ENCODE measurements around the gene KHNYN. TPM values are rescaled to one million over a fixed set of nuclear protein-coding genes. Genes with fewer than 3 reads are reported as not detected.

The KHNYN gene
- total RNA-seq, 1 donor from 2014 or later: 77.4 TPM

DNA sequence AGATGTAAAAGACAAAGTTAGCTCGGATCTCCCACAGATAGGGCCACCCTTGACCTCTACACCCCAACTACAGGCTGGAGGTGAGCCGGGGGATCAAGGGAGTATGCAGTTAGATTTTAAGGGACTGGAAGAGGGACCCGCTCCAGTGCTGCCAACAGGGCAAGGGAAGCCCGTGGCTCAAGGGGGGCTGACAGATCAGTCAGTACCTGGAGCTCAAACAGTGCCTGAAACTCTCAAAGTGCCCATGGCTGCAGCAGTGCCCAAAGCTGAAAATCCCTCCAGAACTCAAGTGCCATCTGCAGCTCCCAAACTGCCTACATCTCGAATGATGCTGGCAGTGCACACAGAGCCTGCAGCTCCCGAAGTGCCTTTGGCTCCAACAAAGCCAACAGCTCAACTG is 20.6 kb upstream of the KHNYN start:
- Mint-ChIP-seq H3K27me3 (no peaks in the 10 kb centered on the region), H3K4me1 (ENCODE audit: low read depth) (no peaks in the 10 kb centered on the region), H3K36me3 (ENCODE audit: insufficient read depth) (peaks cover 10% of the 10 kb centered on the region), H3K4me3 (ENCODE audit: low read depth) (no peak overlapping the region), H3K9me3 (ENCODE audit: low read depth) (no peaks in the 10 kb centered on the region), H3K27ac (no peak overlapping the region)
- TF ChIP-seq, protein P1, sequence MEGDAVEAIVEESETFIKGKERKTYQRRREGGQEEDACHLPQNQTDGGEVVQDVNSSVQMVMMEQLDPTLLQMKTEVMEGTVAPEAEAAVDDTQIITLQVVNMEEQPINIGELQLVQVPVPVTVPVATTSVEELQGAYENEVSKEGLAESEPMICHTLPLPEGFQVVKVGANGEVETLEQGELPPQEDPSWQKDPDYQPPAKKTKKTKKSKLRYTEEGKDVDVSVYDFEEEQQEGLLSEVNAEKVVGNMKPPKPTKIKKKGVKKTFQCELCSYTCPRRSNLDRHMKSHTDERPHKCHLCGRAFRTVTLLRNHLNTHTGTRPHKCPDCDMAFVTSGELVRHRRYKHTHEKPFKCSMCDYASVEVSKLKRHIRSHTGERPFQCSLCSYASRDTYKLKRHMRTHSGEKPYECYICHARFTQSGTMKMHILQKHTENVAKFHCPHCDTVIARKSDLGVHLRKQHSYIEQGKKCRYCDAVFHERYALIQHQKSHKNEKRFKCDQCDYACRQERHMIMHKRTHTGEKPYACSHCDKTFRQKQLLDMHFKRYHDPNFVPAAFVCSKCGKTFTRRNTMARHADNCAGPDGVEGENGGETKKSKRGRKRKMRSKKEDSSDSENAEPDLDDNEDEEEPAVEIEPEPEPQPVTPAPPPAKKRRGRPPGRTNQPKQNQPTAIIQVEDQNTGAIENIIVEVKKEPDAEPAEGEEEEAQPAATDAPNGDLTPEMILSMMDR (IDR thresholded peaks at IDR 0.05; ENCODE audit: unreplicated experiment): no peak
- no peak for DNase-seq (ENCODE audit: low spot score, unreplicated experiment)

DNA sequence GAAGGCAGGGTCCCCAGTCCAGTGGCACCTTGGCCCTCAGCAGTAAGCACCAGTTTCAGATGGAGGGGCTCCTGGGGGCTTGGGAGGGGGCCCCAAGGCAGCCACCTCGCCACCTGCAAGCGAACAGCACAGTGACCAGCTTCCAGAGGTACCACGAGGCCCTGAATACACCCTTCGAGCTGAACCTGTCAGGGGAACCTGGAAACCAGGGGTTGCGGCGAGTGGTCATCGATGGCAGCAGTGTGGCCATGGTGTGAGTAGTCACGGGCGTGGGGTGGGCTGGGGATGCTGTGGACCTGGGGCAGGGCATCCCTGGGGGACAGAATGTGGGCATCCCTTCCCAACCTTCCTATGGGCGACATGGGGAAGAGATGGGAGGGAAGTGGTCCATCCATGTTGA is 19.8 kb upstream of the KHNYN start:
- no peak overlapping the region for H3K4me3 Mint-ChIP-seq (ENCODE audit: low read depth)
- H3K27me3 Mint-ChIP-seq: no peaks in the 10 kb centered on the region
- DNase-seq (ENCODE audit: low spot score, unreplicated experiment): no peak
- H3K4me1 Mint-ChIP-seq (ENCODE audit: low read depth): no peaks in the 10 kb centered on the region
- TF ChIP-seq, protein P1 (IDR thresholded peaks at IDR 0.05; ENCODE audit: unreplicated experiment): no peak
- no peak overlapping the region for H3K27ac Mint-ChIP-seq
- no peaks in the 10 kb centered on the region for H3K9me3 Mint-ChIP-seq (ENCODE audit: low read depth)
- H3K36me3 Mint-ChIP-seq (ENCODE audit: insufficient read depth): peaks cover 12% of the 10 kb centered on the region

DNA sequence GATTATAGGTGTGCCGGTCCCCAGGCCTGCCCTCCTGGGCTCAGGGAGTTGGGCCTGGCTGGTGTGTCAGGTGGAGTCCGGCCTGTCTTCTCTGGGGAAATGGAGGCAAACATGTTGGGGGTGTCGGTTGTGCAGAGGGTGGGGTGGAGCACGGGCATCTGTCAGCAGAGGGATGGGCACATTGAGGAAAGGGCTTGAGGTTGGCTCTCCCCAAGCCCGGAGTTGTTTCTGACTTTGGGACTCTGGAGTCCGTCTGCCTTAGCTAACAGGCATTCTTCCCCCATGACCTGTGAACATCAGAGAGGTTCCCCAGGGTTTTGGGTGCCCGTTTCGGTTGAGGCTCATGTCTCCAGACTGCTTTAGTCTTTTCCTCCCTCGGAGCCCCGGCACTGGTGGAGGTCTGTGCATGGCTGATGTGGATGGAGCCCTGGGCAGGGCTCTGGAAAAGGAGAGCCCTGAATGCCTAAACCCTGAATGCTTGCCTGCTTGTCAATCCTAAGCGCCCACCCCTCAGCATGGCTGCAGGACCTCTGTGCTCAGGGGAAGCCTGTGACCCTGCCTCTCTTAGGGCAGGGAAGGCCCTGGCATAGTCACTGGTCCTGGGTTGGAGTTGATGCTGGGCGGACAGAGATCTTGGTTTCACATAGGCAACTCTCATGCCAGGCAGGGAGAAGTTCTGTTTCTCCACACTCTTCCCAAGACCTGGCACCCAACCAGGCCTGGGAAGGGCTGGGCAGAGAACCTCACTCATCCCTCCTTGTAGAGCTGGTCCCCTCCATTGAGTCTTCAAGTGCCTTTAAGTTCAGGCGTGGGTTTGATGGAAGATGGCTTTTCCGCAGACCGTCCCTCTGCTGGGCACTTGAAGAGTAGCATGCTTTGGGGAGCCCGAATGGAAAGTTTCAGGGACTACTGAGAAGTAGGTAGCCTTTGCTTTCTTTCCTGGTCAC is 18.0 kb upstream of the KHNYN start:
- no peak for DNase-seq (ENCODE audit: low spot score, unreplicated experiment)
- no peaks in the 10 kb centered on the region for H3K9me3 Mint-ChIP-seq (ENCODE audit: low read depth)
- H3K4me3 Mint-ChIP-seq (ENCODE audit: low read depth): no peak overlapping the region
- no peaks in the 10 kb centered on the region for H3K4me1 Mint-ChIP-seq (ENCODE audit: low read depth)
- TF ChIP-seq, protein P1 (IDR thresholded peaks at IDR 0.05; ENCODE audit: unreplicated experiment): peak; percentile 68
- peaks cover 15% of the 10 kb centered on the region for H3K36me3 Mint-ChIP-seq (ENCODE audit: insufficient read depth)
- H3K27me3 Mint-ChIP-seq: no peaks in the 10 kb centered on the region
- H3K27ac Mint-ChIP-seq: peak overlapping the region; percentile 38

DNA sequence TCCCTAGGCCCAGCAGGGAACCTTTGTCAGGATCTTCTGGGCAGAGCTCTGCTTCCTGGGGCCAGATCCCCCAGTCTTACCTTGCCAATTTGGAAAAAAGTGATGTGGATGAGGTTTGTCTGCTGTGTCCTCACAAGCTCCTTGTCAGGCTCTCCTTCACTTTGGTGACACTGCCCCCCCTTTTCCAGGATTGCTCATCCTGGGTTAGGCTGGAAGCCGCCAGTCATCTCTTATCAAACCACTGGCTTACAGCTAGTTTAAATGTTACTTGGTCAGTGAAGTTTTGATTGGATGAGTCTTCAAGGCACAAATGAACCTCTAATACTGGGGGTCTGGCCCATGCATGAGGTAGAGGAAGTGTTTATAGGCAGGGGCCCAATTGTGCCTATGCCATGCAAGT is 15.7 kb upstream of the KHNYN start:
- TF ChIP-seq, protein P1 (IDR thresholded peaks at IDR 0.05; ENCODE audit: unreplicated experiment): no peak
- H3K4me1 Mint-ChIP-seq (ENCODE audit: low read depth): no peaks in the 10 kb centered on the region
- peaks cover 7% of the 10 kb centered on the region for H3K27me3 Mint-ChIP-seq
- no peak overlapping the region for H3K27ac Mint-ChIP-seq
- no peak for DNase-seq (ENCODE audit: low spot score, unreplicated experiment)
- no peak overlapping the region for H3K4me3 Mint-ChIP-seq (ENCODE audit: low read depth)
- H3K9me3 Mint-ChIP-seq (ENCODE audit: low read depth): no peaks in the 10 kb centered on the region
- H3K36me3 Mint-ChIP-seq (ENCODE audit: insufficient read depth): peaks cover 15% of the 10 kb centered on the region

DNA sequence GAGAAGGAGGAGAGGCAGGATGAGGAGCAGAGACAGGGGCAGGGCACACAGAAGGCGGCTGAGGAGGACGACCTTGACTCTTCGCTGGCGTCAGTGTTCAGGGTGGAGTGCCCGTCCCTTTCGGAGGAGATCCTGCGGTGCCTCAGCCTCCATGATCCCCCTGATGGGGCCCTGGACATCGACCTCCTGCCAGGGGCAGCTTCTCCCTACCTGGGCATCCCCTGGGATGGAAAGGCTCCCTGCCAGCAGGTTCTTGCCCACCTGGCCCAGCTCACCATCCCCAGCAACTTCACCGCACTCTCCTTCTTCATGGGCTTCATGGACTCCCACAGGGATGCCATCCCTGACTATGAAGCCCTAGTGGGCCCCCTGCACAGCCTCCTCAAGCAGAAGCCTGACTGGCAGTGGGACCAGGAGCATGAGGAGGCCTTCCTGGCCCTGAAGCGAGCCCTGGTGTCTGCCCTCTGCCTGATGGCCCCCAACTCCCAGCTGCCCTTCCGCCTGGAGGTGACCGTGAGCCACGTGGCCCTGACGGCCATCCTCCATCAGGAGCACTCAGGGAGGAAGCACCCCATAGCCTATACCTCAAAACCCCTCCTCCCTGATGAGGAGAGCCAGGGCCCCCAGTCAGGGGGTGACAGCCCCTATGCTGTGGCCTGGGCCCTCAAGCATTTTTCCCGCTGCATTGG is 14.9 kb upstream of the KHNYN start:
- peaks cover 15% of the 10 kb centered on the region for H3K36me3 Mint-ChIP-seq (ENCODE audit: insufficient read depth)
- H3K9me3 Mint-ChIP-seq (ENCODE audit: low read depth): no peaks in the 10 kb centered on the region
- no peak overlapping the region for H3K27ac Mint-ChIP-seq
- TF ChIP-seq, protein P1 (IDR thresholded peaks at IDR 0.05; ENCODE audit: unreplicated experiment): no peak
- no peak for DNase-seq (ENCODE audit: low spot score, unreplicated experiment)
- no peak overlapping the region for H3K4me3 Mint-ChIP-seq (ENCODE audit: low read depth)
- peaks cover 14% of the 10 kb centered on the region for H3K27me3 Mint-ChIP-seq
- H3K4me1 Mint-ChIP-seq (ENCODE audit: low read depth): no peaks in the 10 kb centered on the region
